GM19238 (cell line): ENCODE results near the gene MACF1.
"Not testable (repeated sequence)": the region's sequence is repeated elsewhere in the genome, so short reads cannot be mapped to it uniquely, and the experiment has no call there.

Experiments
- DNase-seq: peaks from one replicate; pipeline ENCODE4 v3.0.0; 2011; ENCODE audit warnings: low spot score; ENCODE audit not compliant: insufficient read length

MACF1 gene

DNA sequence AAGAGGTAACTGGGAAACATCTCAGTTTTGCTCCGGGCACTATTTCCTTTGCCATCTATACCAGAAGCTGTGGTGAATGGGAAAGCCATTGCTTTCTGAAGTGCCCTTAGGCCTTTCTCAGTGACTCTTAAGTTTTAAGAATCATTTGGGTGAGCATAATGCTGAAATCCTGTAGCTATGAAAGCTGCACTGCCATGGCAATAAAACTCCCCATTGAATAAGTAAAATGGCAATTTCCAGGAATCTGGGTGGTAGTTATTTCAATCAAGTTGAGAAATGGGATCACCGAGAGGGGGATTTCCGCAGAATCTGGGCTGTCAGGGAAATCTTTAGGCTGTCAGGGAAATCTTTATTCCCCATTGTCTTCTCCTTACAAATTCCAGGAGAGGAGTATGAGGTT is 26.8 kb upstream of the MACF1 start:
- DNase-seq = no peak

GRCh38 chr1:39178541-39179431 is 25.7 kb upstream of the MACF1 start:
- DNase-seq = no peak

GRCh38 chr1:39181311-39181710 is 23.2 kb upstream of the MACF1 start:
- no peak for DNase-seq

DNA sequence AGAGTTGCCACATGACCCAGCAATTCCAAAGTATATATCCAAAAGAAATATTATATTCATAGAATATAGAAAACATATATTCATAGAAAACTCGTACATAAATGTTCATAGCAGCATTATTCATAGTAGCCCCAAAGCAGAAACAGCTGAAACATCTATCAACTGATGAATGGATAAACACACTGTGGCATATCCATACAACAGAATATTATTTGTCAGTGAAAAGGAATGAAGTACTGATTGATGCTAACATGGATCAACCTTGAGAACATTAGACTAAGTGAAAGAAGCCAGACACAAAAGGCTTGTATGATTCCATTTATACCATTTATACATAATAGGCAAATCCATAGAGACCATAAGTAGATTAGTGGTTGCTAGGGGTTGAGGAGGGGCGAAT is 21.7 kb upstream of the MACF1 start:
- DNase-seq = no peak

- DNase-seq = no peak
Observed at GRCh38 chr1:39183503-39184353, 20.8 kb upstream of the MACF1 start.

GRCh38 chr1:39184354-39184818 is 20.1 kb upstream of the MACF1 start:
- DNase-seq = no peak

GRCh38 chr1:39187275-39188046 is 17.0 kb upstream of the MACF1 start:
- DNase-seq = no peak

- DNase-seq = no peak
Observed at GRCh38 chr1:39189592-39190041, 14.9 kb upstream of the MACF1 start.

- no peak for DNase-seq
Observed at GRCh38 chr1:39190096-39190495, 14.4 kb upstream of the MACF1 start.

DNA sequence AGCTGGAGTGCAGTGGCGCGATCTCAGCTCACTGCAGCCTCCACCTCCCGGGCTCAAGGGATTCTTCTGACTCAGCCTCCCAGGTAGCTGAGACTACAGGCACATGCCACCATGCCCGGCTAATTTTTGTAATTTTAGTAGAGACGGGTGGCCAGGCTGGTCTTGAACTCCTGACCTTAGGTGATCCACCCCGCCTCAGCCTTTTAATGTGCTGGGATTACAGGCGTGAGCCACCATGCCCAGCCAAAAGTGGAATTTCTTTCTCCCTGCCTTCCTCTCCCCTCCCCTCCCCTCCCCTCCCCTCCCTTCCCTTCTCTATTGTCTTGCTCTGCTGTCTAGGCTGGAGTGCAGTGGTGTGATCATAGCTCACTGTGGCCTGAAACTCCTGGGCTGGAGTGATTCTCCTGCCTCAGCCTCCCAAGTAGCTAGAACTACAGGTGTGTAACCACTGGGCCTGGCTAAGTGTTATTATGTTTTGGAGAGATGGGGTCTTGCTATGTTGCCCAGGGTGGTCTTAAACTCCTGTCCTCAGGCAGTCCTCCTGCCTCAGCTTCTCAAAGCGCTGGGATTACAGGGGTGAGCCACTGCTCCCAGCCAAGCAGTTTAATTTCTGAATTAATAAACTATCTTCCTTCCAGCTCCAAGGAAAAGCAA is 10.0 kb upstream of the MACF1 start:
- DNase-seq = no peak

DNA sequence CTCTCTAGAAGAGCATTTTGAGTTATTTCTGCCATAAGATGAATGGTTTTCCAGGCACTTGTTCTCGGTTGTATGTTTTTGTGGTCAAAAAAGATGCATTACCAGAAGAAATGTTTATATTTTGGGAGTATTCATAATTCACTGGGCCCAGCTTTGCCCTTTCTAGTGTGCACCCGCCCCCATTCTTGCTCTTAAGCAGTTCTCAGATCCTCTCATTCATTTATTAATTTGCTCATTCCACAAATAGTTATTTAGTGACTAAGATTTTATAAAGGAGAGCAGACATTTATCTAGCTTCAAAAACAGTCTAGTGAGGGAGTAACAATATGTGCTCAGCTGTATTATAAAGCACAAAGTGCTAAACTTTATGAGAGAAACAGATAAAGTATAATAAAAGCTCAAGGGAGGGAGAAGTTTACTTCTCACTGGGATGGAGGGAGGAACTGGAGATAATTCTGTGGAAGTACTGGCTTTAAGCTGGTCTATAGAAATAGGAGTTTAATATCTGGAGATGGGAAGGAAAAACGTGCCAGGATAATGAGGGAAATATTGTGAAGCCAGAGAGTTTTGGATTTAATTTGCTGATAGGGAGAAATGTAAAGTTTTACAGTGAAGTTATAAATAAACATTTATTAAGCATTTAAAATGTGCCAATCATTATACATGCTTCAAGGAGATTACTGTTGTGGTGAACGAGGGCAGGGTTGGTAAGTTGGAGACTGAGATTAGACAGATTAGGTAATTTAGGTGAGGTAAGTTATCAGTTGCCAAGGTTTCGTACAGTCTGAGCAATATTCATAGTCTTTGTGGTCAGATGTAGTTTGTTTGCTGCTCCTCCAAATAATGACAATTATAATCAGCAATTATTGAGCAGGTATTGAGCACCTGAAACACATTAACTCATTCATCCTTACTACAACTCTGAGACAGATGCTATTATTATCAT is 9.1 kb upstream of the MACF1 start:
- no peak for DNase-seq

DNA sequence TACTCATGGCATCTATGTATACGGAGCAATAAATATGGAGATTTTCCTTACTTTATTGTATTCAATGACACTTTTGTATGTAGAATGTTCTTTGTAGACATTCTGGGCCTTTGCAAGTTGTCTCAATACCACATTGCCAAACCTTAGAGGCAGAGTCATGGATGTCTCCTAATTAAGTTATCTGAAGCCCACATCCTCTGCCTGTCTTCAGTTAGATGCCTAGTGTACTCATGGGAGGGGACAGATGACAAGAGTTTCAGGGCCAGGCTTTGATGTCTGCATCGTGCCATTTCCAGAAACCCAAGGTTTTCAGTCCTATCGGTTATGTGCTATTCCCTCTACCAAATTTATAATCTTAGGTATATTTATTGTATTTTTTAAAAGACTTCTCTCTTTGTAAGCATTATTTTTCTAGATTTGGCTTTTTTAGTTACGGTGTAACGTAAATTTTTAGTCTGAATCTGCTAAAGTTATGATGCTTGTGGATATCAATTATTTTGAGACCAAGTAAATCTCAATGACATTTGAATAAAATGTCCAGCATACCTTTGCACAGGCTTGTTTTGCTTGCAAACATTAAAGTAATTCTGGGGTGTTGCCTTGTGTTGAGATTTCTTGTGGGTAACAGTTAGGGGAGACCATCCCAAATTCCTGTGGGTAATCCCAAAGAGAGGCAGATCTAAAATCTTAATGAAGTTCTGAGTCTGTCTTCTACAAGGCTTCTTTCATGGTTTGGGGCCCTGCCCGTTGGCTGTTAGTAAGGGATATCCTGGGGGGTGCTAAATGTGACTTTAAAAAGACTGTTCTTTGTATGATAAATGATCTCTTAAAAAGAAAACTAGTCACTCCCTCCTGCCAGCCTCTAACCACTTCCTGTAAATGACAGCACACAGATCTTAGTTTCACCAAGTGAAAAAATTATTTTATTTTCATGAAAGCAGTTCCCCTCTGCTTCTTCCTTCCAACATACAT is 8.0 kb upstream of the MACF1 start:
- DNase-seq = no peak

DNA sequence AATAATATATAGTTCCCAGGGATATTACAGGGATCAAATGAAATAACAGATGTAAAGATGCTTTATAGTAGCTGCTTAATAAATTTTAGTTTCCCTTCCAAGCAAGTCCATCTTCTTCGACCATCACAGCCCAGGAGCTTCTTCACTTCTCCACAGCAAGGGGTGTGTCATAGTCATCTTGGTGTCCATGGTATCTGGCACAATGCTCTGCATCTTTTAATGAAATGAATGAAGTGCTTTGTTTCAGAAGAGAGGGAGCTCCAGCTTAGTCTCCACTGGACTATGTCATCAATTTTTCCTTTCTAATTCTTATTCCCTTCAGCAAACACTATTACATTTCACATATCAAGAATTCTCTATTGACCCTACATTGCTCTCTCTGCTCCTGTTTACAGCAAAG is 4.9 kb upstream of the MACF1 start:
- DNase-seq = no peak

GRCh38 chr1:39205102-39205780 is 746 bp downstream of the MACF1 start:
- no peak for DNase-seq

- DNase-seq = no peak
Observed at GRCh38 chr1:39205781-39206464, 1.4 kb downstream of the MACF1 start.

DNA sequence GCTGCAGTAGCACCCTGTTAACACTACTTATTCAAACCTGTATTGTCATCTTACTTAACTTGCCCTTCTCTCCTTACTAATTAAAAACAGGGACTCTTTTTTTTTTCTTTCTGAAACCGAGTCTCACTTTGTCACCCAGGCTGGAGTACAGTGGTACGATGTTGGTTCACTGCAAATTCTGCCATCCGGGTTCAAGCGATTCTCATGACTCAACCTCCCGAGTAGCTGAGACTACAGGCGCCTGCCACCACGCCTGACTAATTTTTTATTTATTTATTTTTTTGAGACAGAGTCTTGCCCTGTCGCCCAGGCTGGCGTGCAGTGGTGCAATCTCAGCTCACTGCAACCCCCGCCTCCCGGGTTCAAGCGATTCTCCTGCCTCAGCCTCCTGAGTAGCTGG is 3.9 kb downstream of the MACF1 start:
- DNase-seq = not testable (repeated sequence)

DNA sequence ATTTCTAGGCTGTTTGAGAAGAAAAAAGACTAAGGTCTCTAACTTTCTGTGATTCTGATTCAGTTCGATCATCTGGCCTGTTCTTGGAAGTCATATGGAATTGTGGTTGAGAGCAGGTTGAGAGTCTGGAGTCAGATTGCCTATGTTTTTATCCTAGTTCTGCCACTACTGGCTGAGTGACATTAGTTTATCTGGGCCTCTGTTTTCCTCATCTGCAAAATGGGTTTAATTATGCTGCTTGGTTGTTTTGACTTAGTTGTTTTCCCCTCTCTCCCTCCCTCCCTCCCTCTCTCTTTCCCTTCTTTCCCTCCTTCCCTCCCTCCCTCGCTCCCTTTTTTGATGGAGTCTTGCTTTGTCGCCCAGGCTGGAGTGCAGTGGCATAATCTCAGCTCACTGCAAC is 6.2 kb downstream of the MACF1 start:
- no peak for DNase-seq

- DNase-seq = no peak
Observed at GRCh38 chr1:39212499-39212898, 8.0 kb downstream of the MACF1 start.
